A673 (cell line): ENCODE measurements around the gene TTLL10. TPM values are rescaled to one million over a fixed set of nuclear protein-coding genes. Genes with fewer than 3 reads are reported as not detected.

Experiments
- BruUV-seq: library from RNA; stranded (reverse); fragments of 400-500 nt; replicated peaks from 2 replicates; lab custom pipeline; 2021; lab: Mats Ljungman, UMichigan
- CTCF ChIA-PET: fragments of 300-600 bp; sonication (Branson Sonifier 250); formaldehyde crosslinking; loops from one replicate; lab custom pipeline; 2022; ENCODE audit warnings: antibody characterized with exemption; lab: Charles Lee
- POLR2A ChIA-PET: fragments of 300-600 bp; sonication (Branson Sonifier 250); formaldehyde crosslinking; loops from one replicate; lab custom pipeline; 2022; ENCODE audit warnings: antibody characterized with exemption; ENCODE audit not compliant: low non-redundant PET; lab: Charles Lee
- DNase-seq: peaks from one replicate; pipeline ENCODE4 v3.0.0-alpha.2; 2015; ENCODE audit warnings: low spot score
- H3K27ac ChIP-seq: fragments of 200-600 bp; sonication (generic); 2 replicates; pipeline ENCODE4 v1.5.1; 2016; ENCODE audit warnings: mixed run types, low read depth, mild to moderate bottlenecking, mixed read lengths, antibody characterized with exemption, low read length; ENCODE audit not compliant: poor library complexity, severe bottlenecking
- H3K27me3 ChIP-seq: fragments of 200-600 bp; sonication (generic); replicated peaks from 2 replicates; pipeline ENCODE4 v1.6.1; 2017; ENCODE audit warnings: mixed run types, low read depth, mild to moderate bottlenecking, mixed read lengths, antibody characterized with exemption, low read length; ENCODE audit not compliant: insufficient read depth, poor library complexity
- H3K36me3 ChIP-seq: fragments of 200-600 bp; sonication (generic); 2 replicates; pipeline ENCODE4 v1.6.1; 2016; ENCODE audit warnings: mixed run types, mild to moderate bottlenecking, mixed read lengths, antibody characterized with exemption, low read length; ENCODE audit not compliant: insufficient read depth, poor library complexity, severe bottlenecking
- H3K4me1 ChIP-seq: fragments of 200-600 bp; sonication (generic); 2 replicates; pipeline ENCODE4 v1.6.1; 2017; ENCODE audit warnings: mixed run types, mild to moderate bottlenecking, mixed read lengths, antibody characterized with exemption, low read length; ENCODE audit not compliant: insufficient read depth, poor library complexity, severe bottlenecking
- H3K4me3 ChIP-seq: fragments of 200-600 bp; sonication (generic); 2 replicates; pipeline ENCODE4 v1.5.1; 2016; ENCODE audit warnings: low read depth, mixed run types, mild to moderate bottlenecking, mixed read lengths, low read length; ENCODE audit not compliant: poor library complexity, severe bottlenecking
- H3K9me3 ChIP-seq: fragments of 200-600 bp; sonication (generic); 2 replicates; pipeline ENCODE4 v1.6.1; 2016; ENCODE audit warnings: mixed run types, low read depth, mild to moderate bottlenecking, mixed read lengths, antibody characterized with exemption, low read length; ENCODE audit not compliant: poor library complexity, severe bottlenecking
- CTCF ChIP-seq: fragments of 300-800, 200-600 bp; sonication (generic); conservative IDR thresholded peaks from 2 replicates; pipeline ENCODE4 v1.5.1; 2017; ENCODE audit warnings: low read depth, mild to moderate bottlenecking, antibody characterized with exemption, low read length, moderate library complexity, mixed read lengths
- EZH2 ChIP-seq: fragments of 200-600 bp; sonication (generic); IDR thresholded peaks from 2 replicates; pipeline ENCODE4 v1.6.1; 2017; ENCODE audit warnings: borderline replicate concordance, low read depth, mild to moderate bottlenecking, mixed read lengths, antibody characterized with exemption, low read length; ENCODE audit not compliant: poor library complexity, severe bottlenecking
- intact Hi-C: fragments of 100-400 bp; cut with micrococcal nuclease; formaldehyde crosslinking; loops from one replicate; pipeline ENCODE4 v1.10.0; 2022; ENCODE audit not compliant: unreplicated experiment
- total RNA-seq: library from RNA; stranded (reverse); gene quantifications from 2 replicates; pipeline ENCODE4 v1.2.3, GENCODE V29; 2021

The TTLL10 gene
- total RNA-seq, 1 experiment from 2014 or later: not detected

GRCh38 chr1:1235016-1235744 is 61.5 kb downstream of the TTLL10 start:
- no peak for TF ChIP-seq CTCF
- TF ChIP-seq EZH2: no peak
- BruUV-seq: no TSS peak
- DNase-seq: no peak
- intact Hi-C loops: no loop called here
- Histone ChIP-seq H3K36me3 (peaks cover 17% of the 10 kb centered on the region), H3K4me3 (no peak overlapping the region), H3K4me1 (peaks cover 22% of the 10 kb centered on the region), H3K27me3 (no peaks in the 10 kb centered on the region), H3K27ac (no peak overlapping the region), H3K9me3 (no peaks in the 10 kb centered on the region)
- ChIA-PET CTCF (no interaction called here), POLR2A (no interaction called here)

DNA sequence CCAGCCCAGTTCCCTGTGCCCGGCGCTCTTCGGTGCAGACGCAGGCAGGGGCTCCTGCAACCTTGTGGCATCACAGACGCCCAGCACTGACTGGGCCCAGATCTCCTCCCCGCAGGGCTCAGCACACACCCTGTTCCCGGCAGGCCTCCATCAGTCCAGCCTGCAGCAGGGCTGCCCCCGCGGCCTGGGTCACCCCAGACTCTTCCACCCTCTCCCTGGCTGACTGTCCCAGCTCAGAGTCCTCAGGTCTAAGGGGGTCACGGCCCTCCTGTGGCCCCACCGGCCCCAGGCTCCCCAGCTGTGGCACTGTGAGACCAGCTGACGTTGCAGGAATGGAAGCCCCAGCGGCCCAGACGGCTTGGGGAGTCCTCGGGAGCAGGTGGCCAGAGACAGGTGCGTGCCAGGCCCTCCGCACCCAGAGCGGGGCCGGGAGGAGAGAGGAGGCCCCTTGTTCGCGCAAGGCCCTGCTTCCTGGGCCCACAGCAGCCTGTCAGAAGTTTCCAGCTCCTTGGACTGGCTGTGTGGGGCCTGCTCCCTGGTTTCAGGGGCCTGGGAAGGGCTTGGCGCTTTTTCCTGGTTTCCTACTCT is 62.6 kb downstream of the TTLL10 start:
- H3K36me3 ChIP-seq: peaks cover 17% of the 10 kb centered on the region
- no peaks in the 10 kb centered on the region for H3K27me3 ChIP-seq
- no peak overlapping the region for H3K4me3 ChIP-seq
- ChIA-PET CTCF (no interaction called here), POLR2A (no interaction called here)
- TF ChIP-seq EZH2 (no peak), CTCF (no peak)
- peaks cover 16% of the 10 kb centered on the region for H3K4me1 ChIP-seq
- BruUV-seq: no TSS peak
- intact Hi-C loops: no loop called here
- peak overlapping the region; percentile 18 for H3K27ac ChIP-seq
- no peak for DNase-seq
- no peaks in the 10 kb centered on the region for H3K9me3 ChIP-seq

DNA sequence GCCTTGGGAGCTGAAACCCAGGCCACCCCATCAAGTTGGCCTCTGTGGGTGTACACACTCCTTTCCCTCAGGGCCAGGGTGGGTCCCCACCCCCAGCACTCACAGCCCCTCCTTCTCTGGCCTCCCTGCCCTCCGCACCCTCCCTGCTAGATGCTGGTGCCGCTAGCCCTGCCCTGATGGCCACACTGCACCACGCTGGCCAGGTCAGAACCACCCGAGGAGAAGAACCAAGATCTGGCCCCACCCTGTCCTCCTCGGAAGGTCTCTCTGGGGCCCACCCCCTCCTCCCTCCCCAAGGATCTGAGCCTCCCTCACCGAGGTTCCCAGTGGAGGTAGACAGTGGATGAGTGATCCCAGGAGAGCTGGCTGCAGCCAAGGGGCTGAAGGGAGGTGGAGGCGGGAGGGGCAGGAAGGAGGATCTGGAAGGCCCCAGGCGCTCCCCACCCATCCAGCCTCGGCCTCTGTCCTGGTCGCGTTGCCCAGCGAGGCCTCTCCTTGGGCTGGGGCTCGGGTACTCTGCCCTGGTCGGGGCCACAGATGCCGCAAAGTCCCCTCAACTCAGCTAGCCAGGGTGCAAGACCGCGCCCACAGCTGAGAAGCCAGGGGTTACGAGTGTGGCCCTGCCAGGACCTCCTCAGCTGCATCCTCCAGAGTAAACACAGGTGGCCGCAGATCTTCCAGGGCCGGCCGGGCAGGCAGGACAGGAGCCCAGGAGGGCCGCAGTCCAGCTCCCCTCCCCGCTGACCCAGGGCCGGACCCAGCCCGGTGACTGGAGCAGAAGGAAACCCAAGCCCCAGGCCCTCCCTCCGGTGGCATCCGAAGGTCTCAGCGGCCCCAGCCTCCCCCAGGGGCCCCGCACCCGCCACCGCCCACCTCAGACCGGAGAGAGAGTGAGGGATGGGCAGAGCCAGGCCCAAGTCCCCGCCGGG is 63.5 kb downstream of the TTLL10 start:
- Histone ChIP-seq H3K4me1 (peaks cover 16% of the 10 kb centered on the region), H3K27me3 (no peaks in the 10 kb centered on the region), H3K27ac (peak overlapping the region; percentile 18), H3K9me3 (no peaks in the 10 kb centered on the region), H3K36me3 (peaks cover 17% of the 10 kb centered on the region), H3K4me3 (no peak overlapping the region)
- POLR2A ChIA-PET: no interaction called here
- BruUV-seq: no TSS peak
- intact Hi-C loops: no loop called here
- CTCF ChIA-PET: no interaction called here
- no peak for DNase-seq
- TF ChIP-seq EZH2 (no peak), CTCF (no peak)
